HEK293 (cell line): ENCODE measurements around the gene ZNF550.
A peak's percentile ranks its signal among the peaks of the same experiment; 100 is the strongest.

ENCODE experiments used
- CTCF ChIA-PET: fragments of 350-600 bp; formaldehyde crosslinking; extraction: SDS; loops from one replicate; lab custom pipeline; 2021; ENCODE audit warnings: antibody characterized with exemption; lab: Yijun Ruan, JAX
- POLR2A ChIA-PET: fragments of 300-600 bp; formaldehyde crosslinking; extraction: SDS; loops from one replicate; lab custom pipeline; 2020; ENCODE audit warnings: antibody characterized with exemption, inconsistent platforms; lab: Yijun Ruan, JAX
- H3K27ac ChIP-seq: fragments of 200-500 bp; sonication (Bioruptor generic); 2 replicates; pipeline ENCODE4 v1.5.1; 2014; ENCODE audit warnings: low read depth, low read length, control low read depth, inconsistent platforms; ENCODE audit errors: extremely low read depth
- H3K36me3 ChIP-seq, 2 experiments: fragments of 200-500 bp in 1 of 2; sonication (Bioruptor generic) in 1 of 2; 1 replicate in 1 of 2; 2 replicates in 1 of 2; pipeline ENCODE4 v1.5.1; 2014 to 2017; ENCODE audit warnings: inconsistent platforms in 2 of 2, low read length in 2 of 2; ENCODE audit not compliant: control insufficient read depth in 2 of 2, insufficient read depth in 1 of 2
- H3K4me1 ChIP-seq: fragments of 200-500 bp; sonication (Bioruptor generic); 2 replicates; pipeline ENCODE4 v1.5.1; 2014; ENCODE audit warnings: mild to moderate bottlenecking, low read length, inconsistent platforms; ENCODE audit not compliant: control insufficient read depth, insufficient read depth
- H3K4me3 ChIP-seq: 2 replicates; pipeline ENCODE4 v1.5.1; 2011; ENCODE audit warnings: low read depth, mild to moderate bottlenecking, control low read depth, low read length, moderate library complexity
- H3K9me3 ChIP-seq: fragments of 200-500 bp; sonication (Bioruptor generic); 2 replicates; pipeline ENCODE4 v1.5.1; 2014; ENCODE audit warnings: low read depth, low read length, inconsistent platforms; ENCODE audit not compliant: control insufficient read depth, insufficient read depth
- GLI4 ChIP-seq: fragments of 450-650 bp; formaldehyde crosslinking; IDR thresholded peaks from 2 replicates; pipeline ENCODE4 v1.5.1; 2016; ENCODE audit warnings: missing biosample characterization, missing genetic modification characterization
- HOXC10 ChIP-seq: sonication (generic); formaldehyde crosslinking; IDR thresholded peaks from 2 replicates; pipeline ENCODE4 v1.8.1; 2023; ENCODE audit warnings: mild to moderate bottlenecking, missing genetic modification reagents
- INSM2 ChIP-seq: fragments of 450-650 bp; formaldehyde crosslinking; IDR thresholded peaks from 2 replicates; pipeline ENCODE4 v1.5.1; 2016; ENCODE audit warnings: missing biosample characterization, missing genetic modification characterization
- KLF7 ChIP-seq: fragments of 450-650 bp; formaldehyde crosslinking; IDR thresholded peaks from 2 replicates; pipeline ENCODE4 v1.5.1; 2016; ENCODE audit warnings: missing biosample characterization, missing genetic modification characterization, borderline replicate concordance
- OSR2 ChIP-seq: fragments of 450-650 bp; formaldehyde crosslinking; IDR thresholded peaks from 2 replicates; pipeline ENCODE4 v1.5.1; 2016; ENCODE audit warnings: missing biosample characterization, missing genetic modification characterization
- PBX3 ChIP-seq: sonication (generic); formaldehyde crosslinking; IDR thresholded peaks from 2 replicates; pipeline ENCODE4 v1.8.1; 2022; ENCODE audit warnings: mild to moderate bottlenecking, moderate library complexity, missing genetic modification reagents
- PRDM1 ChIP-seq: fragments of 450-650 bp; formaldehyde crosslinking; IDR thresholded peaks from 2 replicates; pipeline ENCODE4; 2016; ENCODE audit warnings: missing biosample characterization, missing genetic modification characterization
- RBAK ChIP-seq: fragments of 450-650 bp; formaldehyde crosslinking; IDR thresholded peaks from 2 replicates; pipeline ENCODE4 v1.5.1; 2016; ENCODE audit warnings: missing biosample characterization, missing genetic modification characterization
- ZBTB20 ChIP-seq: fragments of 450-650 bp; formaldehyde crosslinking; IDR thresholded peaks from 2 replicates; pipeline ENCODE4 v1.5.1; 2016; ENCODE audit warnings: missing biosample characterization, missing genetic modification characterization
- ZBTB49 ChIP-seq: fragments of 450-650 bp; formaldehyde crosslinking; IDR thresholded peaks from 2 replicates; pipeline ENCODE4 v1.5.1; 2016; ENCODE audit warnings: missing biosample characterization, missing genetic modification characterization, low read depth
- ZFP3 ChIP-seq: fragments of 450-650 bp; formaldehyde crosslinking; IDR thresholded peaks from 2 replicates; pipeline ENCODE4 v1.5.1; 2016; ENCODE audit warnings: low read depth, missing biosample characterization, missing genetic modification characterization
- ZFP69B ChIP-seq: fragments of 450-650 bp; formaldehyde crosslinking; IDR thresholded peaks from 2 replicates; pipeline ENCODE4 v1.5.1; 2016; ENCODE audit warnings: missing biosample characterization, missing genetic modification characterization
- ZNF121 ChIP-seq: fragments of 450-650 bp; formaldehyde crosslinking; IDR thresholded peaks from 2 replicates; pipeline ENCODE4 v1.5.1; 2016; ENCODE audit warnings: missing biosample characterization, missing genetic modification characterization
- ZNF132 ChIP-seq: fragments of 450-650 bp; formaldehyde crosslinking; IDR thresholded peaks from 2 replicates; pipeline ENCODE4 v1.5.1; 2017; ENCODE audit warnings: missing biosample characterization, missing genetic modification characterization, borderline replicate concordance
- ZNF146 ChIP-seq: fragments of 450-650 bp; formaldehyde crosslinking; IDR thresholded peaks from 2 replicates; pipeline ENCODE4 v1.5.1; 2016; ENCODE audit warnings: missing biosample characterization, missing genetic modification characterization
- ZNF157 ChIP-seq: fragments of 450-650 bp; formaldehyde crosslinking; IDR thresholded peaks from 2 replicates; pipeline ENCODE4 v1.5.1; 2016; ENCODE audit warnings: missing biosample characterization, missing genetic modification characterization
- ZNF302 ChIP-seq: fragments of 450-650 bp; formaldehyde crosslinking; IDR thresholded peaks from 2 replicates; pipeline ENCODE4 v1.5.1; 2016; ENCODE audit warnings: missing biosample characterization, missing genetic modification characterization, low read depth
- ZNF335 ChIP-seq: fragments of 450-650 bp; formaldehyde crosslinking; conservative IDR thresholded peaks from 2 replicates; pipeline ENCODE4 v1.5.1; 2016; ENCODE audit warnings: missing biosample characterization, missing genetic modification characterization
- ZNF362 ChIP-seq: fragments of 450-650 bp; formaldehyde crosslinking; IDR thresholded peaks from 2 replicates; pipeline ENCODE4 v1.5.1; 2016; ENCODE audit warnings: missing biosample characterization, missing genetic modification characterization
- ZNF561 ChIP-seq: fragments of 450-650 bp; IDR thresholded peaks from 2 replicates; pipeline ENCODE4 v1.5.1; 2018; ENCODE audit warnings: missing biosample characterization, missing genetic modification characterization, borderline replicate concordance
- ZNF580 ChIP-seq: fragments of 450-650 bp; formaldehyde crosslinking; IDR thresholded peaks from 2 replicates; pipeline ENCODE4 v1.5.1; 2016; ENCODE audit warnings: missing biosample characterization, missing genetic modification characterization
- ZNF837 ChIP-seq: fragments of 450-650 bp; formaldehyde crosslinking; IDR thresholded peaks from 2 replicates; pipeline ENCODE4 v1.5.1; 2016; ENCODE audit warnings: missing biosample characterization, missing genetic modification characterization

The ZNF550 gene

GRCh38 chr19:57583521-57584416, 24.1 kb upstream of the ZNF550 start, which contains the start of gene ZIK1 (continued):
- TF ChIP-seq ZFP69B (tag by site-specific recombination) (peak; percentile 62; the same call in 1 of the 2 replicates), ZBTB49 (tag by site-specific recombination) (no peak), ZNF362 (tag by site-specific recombination) (no peak), ZBTB20 (tag by site-specific recombination) (0 out of 2 replicates have a peak, but pooled peaks have one; percentile 19), ZNF157 (tag by site-specific recombination) (no peak), PBX3 (CRISPR knock-in tag) (peak; percentile 59; the same call in 1 of the 2 replicates), ZNF837 (no peak), PRDM1 (tag by site-specific recombination) (no peak), KLF7 (tag by site-specific recombination) (no peak), INSM2 (tag by site-specific recombination) (no peak), HOXC10 (CRISPR knock-in tag) (peak; percentile 100), GLI4 (tag by site-specific recombination) (no peak), ZNF335 (tag by site-specific recombination) (peak; percentile 77)

- peaks cover 12% of the 10 kb centered on the region for H3K9me3 ChIP-seq
- no peak for TF ChIP-seq ZNF561 (tag by site-specific recombination)
- no peak for TF ChIP-seq ZFP3 (tag by site-specific recombination)
- no peak for TF ChIP-seq ZNF121 (tag by site-specific recombination)
- no peak for TF ChIP-seq ZNF302
- TF ChIP-seq ZNF132 = no peak
- no peak for TF ChIP-seq ZNF580
- no peak for TF ChIP-seq RBAK (tag by site-specific recombination)
- TF ChIP-seq ZNF146 = no peak
- no peak for TF ChIP-seq OSR2
- H3K27ac ChIP-seq = no peak overlapping the region
- H3K36me3 ChIP-seq = peaks cover 0 to 8% of the 10 kb centered on the region in 2 experiments; a peak in 1 of 3 replicates
- H3K4me1 ChIP-seq = 0 out of 2 replicates have a peak, but pooled peaks cover 2% of the 10 kb centered on the region
- CTCF ChIA-PET = no interaction called here
- POLR2A ChIA-PET = interaction anchor here (0.6 kb wide), 1 partner anchor 125 kb away, joined by 3 read pairs; no protein-coding TSS in a partner anchor
- no peak overlapping the region for H3K4me3 ChIP-seq
These were observed 23.4 kb upstream of the ZNF550 start for GRCh38 chr19:57583104-57583520.
